ENCODE results near the gene DGKZ. TPM values are rescaled to one million over a fixed set of nuclear protein-coding genes. Genes with fewer than 3 reads are reported as not detected.

DGKZ gene
- total and polyA plus RNA-seq, 10 of the 15 experiments (the other 5 are each of a cell fraction or from before 2014, with no cell fraction given): 0.50 to 78.4 (median 39.5) TPM

GRCh38 chr11:46377290-46377689 lies 30.0 kb downstream of the DGKZ start:
- Histone ChIP-seq H3K27ac (ENCODE audit: control insufficient read depth, insufficient read depth) (no peak overlapping the region), H3K4me1 (ENCODE audit: control insufficient read depth, insufficient read depth, low read length) (peaks cover 5% of the 10 kb centered on the region), H3K4me2 (ENCODE audit: control insufficient read depth, insufficient read depth) (no peak overlapping the region), H3K9ac (ENCODE audit: control insufficient read depth, insufficient read depth, low read length) (no peak overlapping the region), H3K36me3 (ENCODE audit: control insufficient read depth in 2 of 2, insufficient read depth in 2 of 2, low read length in 1 of 2) (peaks cover 4 to 24% of the 10 kb centered on the region in 2 experiments; a peak in 3 of 4 replicates), H3K9me3 (replicated peaks; ENCODE audit: control insufficient read depth, insufficient read depth, low read length) (no peaks in the 10 kb centered on the region), H3K79me2 (ENCODE audit: control insufficient read depth, insufficient read depth, low read length) (no peaks in the 10 kb centered on the region), H3K27me3 (replicated peaks in 1 of 2; ENCODE audit: control insufficient read depth in 2 of 2, insufficient read depth in 2 of 2, low read length in 1 of 2) (peaks cover 5% of the 10 kb centered on the region in 2 experiments; a peak in 3 of 4 replicates), H4K20me1 (ENCODE audit: control insufficient read depth, insufficient read depth) (no peaks in the 10 kb centered on the region), H3K4me3 (no peak overlapping the region), H2AFZ (ENCODE audit: control insufficient read depth, low read depth, low read length) (no peak overlapping the region)
- DNase-seq (ENCODE audit: low read depth, low spot score): no peak
- ChIA-PET SMC1A (ENCODE audit: uncharacterized antibody, unreplicated experiment) (interaction anchor here (0.6 kb wide), 1 partner anchor 190 kb away, joined by 3 read pairs; no protein-coding TSS in a partner anchor), CTCF (interaction anchor here (0.9 to 1.6 kb wide), 3 partner anchors 10 to 161 kb away, joined by 3 to 5 read pairs (median 3); no protein-coding TSS in a partner anchor), POLR2A (no interaction called here), RAD21 (ENCODE audit: unreplicated experiment) (interaction anchor here (0.6 kb wide), 1 partner anchor 410 kb away, joined by 3 read pairs; no protein-coding TSS in a partner anchor)
- WGBS (ENCODE audit: insufficient coverage, insufficient replicate concordance, low lambda C conversion rate, missing lambda C conversion rate): 88% methylated on average over 11 of the region's 11 CpGs
- no peak for TF ChIP-seq CBX5 (IDR thresholded peaks at IDR 0.05; ENCODE audit: low read depth)
- TF ChIP-seq GABPA (IDR thresholded peaks at IDR 0.05; ENCODE audit: low read depth): no peak
- TF ChIP-seq CBX3 (IDR thresholded peaks at IDR 0.05; ENCODE audit: borderline replicate concordance, low read depth): no peak
- ATAC-seq: no peak
- intact Hi-C loops (cut with micrococcal nuclease; ENCODE audit: unreplicated experiment) (no loop called here), in situ Hi-C loops (cut with MboI) (no loop called here)
- no peak for FAIRE-seq
- BruUV-seq (replicated peaks): no TSS peak

GRCh38 chr11:46377831-46378230 lies 30.6 kb downstream of the DGKZ start:
- H3K36me3 ChIP-seq (ENCODE audit: control insufficient read depth in 2 of 2, insufficient read depth in 2 of 2, low read length in 1 of 2): peaks cover 4 to 21% of the 10 kb centered on the region in 2 experiments; a peak in 3 of 4 replicates
- no peaks in the 10 kb centered on the region for H3K79me2 ChIP-seq (ENCODE audit: control insufficient read depth, insufficient read depth, low read length)
- H3K4me3 ChIP-seq: no peak overlapping the region
- H3K27ac ChIP-seq (ENCODE audit: control insufficient read depth, insufficient read depth): no peak overlapping the region
- no peak overlapping the region for H2AFZ ChIP-seq (ENCODE audit: control insufficient read depth, low read depth, low read length)
- H3K9ac ChIP-seq (ENCODE audit: control insufficient read depth, insufficient read depth, low read length): no peak overlapping the region
- in situ Hi-C loops (cut with MboI) (no loop called here), intact Hi-C loops (cut with micrococcal nuclease; ENCODE audit: unreplicated experiment) (no loop called here)
- TF ChIP-seq ETV6 (conservative IDR thresholded peaks at IDR 0.05 in 1 of 2, IDR thresholded peaks at IDR 0.05 in 1 of 2; ENCODE audit: borderline replicate concordance in 1 of 2, low read depth in 1 of 2) (no peak), ZNF207 (IDR thresholded peaks at IDR 0.05; ENCODE audit: borderline replicate concordance) (no peak), GABPA (IDR thresholded peaks at IDR 0.05; ENCODE audit: low read depth) (no peak), PAX5 (IDR thresholded peaks at IDR 0.05; ENCODE audit: borderline replicate concordance, low read depth, low read length) (no peak), FOS (IDR thresholded peaks at IDR 0.05; ENCODE audit: borderline replicate concordance, extremely low read depth, insufficient read length) (no peak)
- no peaks in the 10 kb centered on the region for H4K20me1 ChIP-seq (ENCODE audit: control insufficient read depth, insufficient read depth)
- ChIA-PET CTCF (interaction anchor here (0.7 to 1.9 kb wide), 6 partner anchors 11 to 277 kb away, joined by 3 to 5 read pairs (median 3); no protein-coding TSS in a partner anchor), POLR2A (interaction anchor here (0.6 to 0.8 kb wide), 2 partner anchors 18 to 105 kb away, joined by 3 to 4 read pairs; no protein-coding TSS in a partner anchor), RAD21 (ENCODE audit: unreplicated experiment) (interaction anchor here (0.6 kb wide), 2 partner anchors 216 to 410 kb away, joined by 3 read pairs; partner anchors contain the start of gene AMBRA1), SMC1A (ENCODE audit: uncharacterized antibody, unreplicated experiment) (interaction anchor here (0.6 kb wide), 1 partner anchor 190 kb away, joined by 3 read pairs; no protein-coding TSS in a partner anchor)
- DNase-seq (ENCODE audit: low read depth, low spot score): no peak
- BruUV-seq (replicated peaks): no TSS peak
- H3K27me3 ChIP-seq (replicated peaks in 1 of 2; ENCODE audit: control insufficient read depth in 2 of 2, insufficient read depth in 2 of 2, low read length in 1 of 2): peaks cover 6 to 10% of the 10 kb centered on the region in 2 experiments
- H3K4me2 ChIP-seq (ENCODE audit: control insufficient read depth, insufficient read depth): no peak overlapping the region
- no peak for FAIRE-seq
- H3K9me3 ChIP-seq (replicated peaks; ENCODE audit: control insufficient read depth, insufficient read depth, low read length): no peaks in the 10 kb centered on the region
- H3K4me1 ChIP-seq (ENCODE audit: control insufficient read depth, insufficient read depth, low read length): peaks cover 8% of the 10 kb centered on the region
- ATAC-seq: no peak
- 96% methylated on average over 5 of the region's 5 CpGs for WGBS (ENCODE audit: insufficient coverage, insufficient replicate concordance, low lambda C conversion rate, missing lambda C conversion rate)

Measured in GM12878 (cell line).